HG02840 (cell line): ENCODE measurements around the gene PTPN2.

Experiments used
- ATAC-seq: cut with Tn5 transposase; IDR thresholded peaks from one replicate; pipeline ENCODE4 v1.9.1; 2021; ENCODE audit warnings: mild to moderate bottlenecking, moderate library complexity, moderate number of reproducible peaks; ENCODE audit not compliant: unreplicated experiment, low FRiP score

PTPN2 gene

GRCh38 chr18:12828116-12829051 lies 55.7 kb downstream of the PTPN2 start:
- ATAC-seq: no peak

- no peak for ATAC-seq
Measured at GRCh38 chr18:12827588-12827987, 56.4 kb downstream of the PTPN2 start.

GRCh38 chr18:12825230-12825629 lies 58.8 kb downstream of the PTPN2 start:
- ATAC-seq: no peak

- ATAC-seq: no peak
Measured at GRCh38 chr18:12823892-12824291, 60.1 kb downstream of the PTPN2 start.

- no peak for ATAC-seq
Measured at GRCh38 chr18:12821408-12821807, 62.6 kb downstream of the PTPN2 start.

GRCh38 chr18:12820506-12820905 lies 63.5 kb downstream of the PTPN2 start:
- no peak for ATAC-seq

- ATAC-seq: no peak
Measured at GRCh38 chr18:12819841-12820240, 64.2 kb downstream of the PTPN2 start.

- ATAC-seq: no peak
Measured at GRCh38 chr18:12819322-12819721, 64.7 kb downstream of the PTPN2 start.

- no peak for ATAC-seq
Measured at GRCh38 chr18:12818243-12818642, 65.8 kb downstream of the PTPN2 start.

- ATAC-seq: no peak
Measured at GRCh38 chr18:12816451-12816850, 67.6 kb downstream of the PTPN2 start.

GRCh38 chr18:12811191-12811950 lies 72.7 kb downstream of the PTPN2 start:
- no peak for ATAC-seq

GRCh38 chr18:12803069-12803936 lies 80.7 kb downstream of the PTPN2 start:
- ATAC-seq: no peak

- no peak for ATAC-seq
Measured at GRCh38 chr18:12802538-12802937, 81.5 kb downstream of the PTPN2 start.

- ATAC-seq: no peak
Measured at GRCh38 chr18:12796448-12796847, 87.6 kb downstream of the PTPN2 start.

- no peak for ATAC-seq
Measured at GRCh38 chr18:12791610-12792009, 92.4 kb downstream of the PTPN2 start.

GRCh38 chr18:12786669-12787068 lies 97.4 kb downstream of the PTPN2 start:
- ATAC-seq: no peak

GRCh38 chr18:12783524-12783923 lies 100.5 kb downstream of the PTPN2 start:
- no peak for ATAC-seq

GRCh38 chr18:12782521-12782920 lies 101.5 kb downstream of the PTPN2 start:
- ATAC-seq: no peak

- ATAC-seq: no peak
Measured at GRCh38 chr18:12779456-12779855, 104.6 kb downstream of the PTPN2 start.

- no peak for ATAC-seq
Measured at GRCh38 chr18:12779043-12779442, 105.0 kb downstream of the PTPN2 start.
